ENCODE results near the gene GAREM2. TPM values are rescaled to one million over a fixed set of nuclear protein-coding genes. Genes with fewer than 3 reads are reported as not detected.

Gene GAREM2
- total RNA-seq, 1 donor from 2014 or later: 4.4 TPM

DNA sequence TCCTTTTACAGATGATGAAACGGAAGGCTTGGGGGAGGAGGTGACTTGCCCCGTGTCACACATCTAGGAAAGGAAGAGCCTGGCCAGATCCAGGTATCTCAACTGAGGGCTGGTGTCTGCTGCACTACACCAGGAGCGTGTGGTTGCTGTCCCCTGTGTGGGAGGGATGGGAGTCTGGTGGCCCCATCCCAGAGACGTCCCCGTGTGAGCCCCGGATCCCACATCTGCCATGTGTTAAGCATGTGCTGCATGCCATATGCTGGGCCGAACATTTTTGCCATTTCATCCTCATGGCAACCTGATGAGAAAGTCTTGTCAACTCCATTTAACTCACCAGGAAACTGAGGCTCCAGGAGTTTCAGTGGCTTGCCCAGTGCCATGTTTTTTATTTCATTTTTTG, 4.2 kb downstream of the GAREM2 start:
- H3K4me3 ChIP-seq: no peak overlapping the region
- H3K36me3 ChIP-seq: no peaks in the 10 kb centered on the region
- intact Hi-C loops (cut with DNase I): no loop called here
- no peaks in the 10 kb centered on the region for H3K9me3 ChIP-seq
- peaks cover 26% of the 10 kb centered on the region for H3K4me1 ChIP-seq
- H3K27me3 ChIP-seq: peaks cover 10% of the 10 kb centered on the region
- H3K27ac ChIP-seq: no peak overlapping the region
- TF ChIP-seq POLR2A (IDR thresholded peaks at IDR 0.05): no peak
- TF ChIP-seq, protein P1, sequence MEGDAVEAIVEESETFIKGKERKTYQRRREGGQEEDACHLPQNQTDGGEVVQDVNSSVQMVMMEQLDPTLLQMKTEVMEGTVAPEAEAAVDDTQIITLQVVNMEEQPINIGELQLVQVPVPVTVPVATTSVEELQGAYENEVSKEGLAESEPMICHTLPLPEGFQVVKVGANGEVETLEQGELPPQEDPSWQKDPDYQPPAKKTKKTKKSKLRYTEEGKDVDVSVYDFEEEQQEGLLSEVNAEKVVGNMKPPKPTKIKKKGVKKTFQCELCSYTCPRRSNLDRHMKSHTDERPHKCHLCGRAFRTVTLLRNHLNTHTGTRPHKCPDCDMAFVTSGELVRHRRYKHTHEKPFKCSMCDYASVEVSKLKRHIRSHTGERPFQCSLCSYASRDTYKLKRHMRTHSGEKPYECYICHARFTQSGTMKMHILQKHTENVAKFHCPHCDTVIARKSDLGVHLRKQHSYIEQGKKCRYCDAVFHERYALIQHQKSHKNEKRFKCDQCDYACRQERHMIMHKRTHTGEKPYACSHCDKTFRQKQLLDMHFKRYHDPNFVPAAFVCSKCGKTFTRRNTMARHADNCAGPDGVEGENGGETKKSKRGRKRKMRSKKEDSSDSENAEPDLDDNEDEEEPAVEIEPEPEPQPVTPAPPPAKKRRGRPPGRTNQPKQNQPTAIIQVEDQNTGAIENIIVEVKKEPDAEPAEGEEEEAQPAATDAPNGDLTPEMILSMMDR (IDR thresholded peaks at IDR 0.05): no peak
- no peak for TF ChIP-seq POLR2AphosphoS5 (IDR thresholded peaks at IDR 0.05; ENCODE audit: insufficient read depth in 1 of 2, low read depth in 1 of 2)
- DNase-seq (ENCODE audit: extremely low spot score in 2 of 2): no peak

DNA sequence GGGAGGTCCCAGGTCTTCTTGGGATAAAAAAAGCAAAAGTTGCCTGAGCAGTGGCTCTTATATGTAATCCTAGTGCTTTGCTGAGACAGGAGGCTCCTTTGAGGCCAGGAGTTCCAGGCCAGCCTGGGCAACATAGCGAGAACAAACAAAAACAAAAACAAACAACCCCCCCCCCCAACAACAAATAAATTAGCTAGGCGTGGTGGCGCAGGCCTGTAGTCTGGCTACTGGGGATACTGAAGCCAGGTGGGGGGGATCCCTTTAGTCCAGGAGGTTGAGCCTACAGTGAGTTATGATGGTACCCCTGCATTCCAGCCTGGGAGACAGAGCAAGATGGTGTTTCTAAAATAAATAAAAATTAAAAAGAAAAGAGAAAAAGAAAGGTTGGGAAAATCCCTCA, 5.4 kb downstream of the GAREM2 start:
- DNase-seq (ENCODE audit: extremely low spot score in 2 of 2): no peak
- TF ChIP-seq, protein P1 (IDR thresholded peaks at IDR 0.05): no peak
- TF ChIP-seq POLR2AphosphoS5 (IDR thresholded peaks at IDR 0.05; ENCODE audit: insufficient read depth in 1 of 2, low read depth in 1 of 2) (no peak), POLR2A (IDR thresholded peaks at IDR 0.05) (no peak)
- H3K4me3 ChIP-seq: peak overlapping the region; percentile 37 to 55
- peaks cover 10% of the 10 kb centered on the region for H3K27me3 ChIP-seq
- peaks cover 24% of the 10 kb centered on the region for H3K4me1 ChIP-seq
- no peaks in the 10 kb centered on the region for H3K9me3 ChIP-seq
- no peaks in the 10 kb centered on the region for H3K36me3 ChIP-seq
- H3K27ac ChIP-seq: no peak overlapping the region
- intact Hi-C loops (cut with DNase I): no loop called here

DNA sequence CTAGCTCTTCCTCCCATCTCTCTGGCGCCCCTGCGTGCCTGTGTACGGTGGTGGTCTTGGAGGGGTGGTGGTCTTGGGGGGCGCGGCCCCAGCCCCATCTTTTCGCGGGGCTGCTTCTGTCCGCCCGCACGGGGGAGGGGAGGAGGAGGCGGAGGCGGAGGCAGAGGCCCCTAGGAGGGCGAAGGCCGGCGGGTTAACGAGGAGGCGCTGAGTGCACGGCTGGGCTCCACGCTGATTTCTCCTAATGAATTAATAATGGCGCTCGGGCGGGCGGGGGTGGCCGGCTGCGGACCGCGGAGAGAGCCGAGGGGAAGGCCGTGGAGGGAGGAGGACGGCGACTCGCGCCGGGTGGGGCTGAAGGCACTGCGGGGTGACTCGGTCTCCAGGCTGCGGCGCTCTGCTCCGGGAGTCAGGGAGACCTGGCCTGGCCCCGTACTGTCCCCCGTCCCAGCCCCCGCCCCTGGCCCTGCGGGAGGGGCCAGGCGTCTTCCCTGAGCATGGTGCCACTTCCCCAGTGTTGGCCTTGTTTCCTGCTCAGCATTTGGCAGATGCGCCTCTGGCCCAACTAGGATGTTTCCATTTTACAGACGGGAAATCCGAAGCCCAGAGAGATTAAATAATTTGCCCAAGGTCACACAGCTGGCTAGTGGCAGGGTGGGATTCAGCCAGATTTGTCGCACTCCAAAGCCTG, 6.0 kb downstream of the GAREM2 start:
- H3K27ac ChIP-seq: no peak overlapping the region
- no peak for DNase-seq (ENCODE audit: extremely low spot score in 2 of 2)

GRCh38 chr2:26179446-26179913, 6.6 kb downstream of the GAREM2 start:
- H3K4me3 ChIP-seq: peak overlapping the region; percentile 37 to 55
- intact Hi-C loops (cut with DNase I): no loop called here
- DNase-seq (ENCODE audit: extremely low spot score in 2 of 2): no peak

More for the DNA sequence above, 6.0 kb downstream of the GAREM2 start:
- H3K9me3 ChIP-seq: no peaks in the 10 kb centered on the region
- intact Hi-C loops (cut with DNase I): no loop called here
- TF ChIP-seq, protein P1 (IDR thresholded peaks at IDR 0.05): no peak
- TF ChIP-seq POLR2A (IDR thresholded peaks at IDR 0.05): no peak
- no peak for TF ChIP-seq POLR2AphosphoS5 (IDR thresholded peaks at IDR 0.05; ENCODE audit: insufficient read depth in 1 of 2, low read depth in 1 of 2)
- H3K4me1 ChIP-seq: peaks cover 18% of the 10 kb centered on the region
- peaks cover 6% of the 10 kb centered on the region for H3K27me3 ChIP-seq
- peak overlapping the region; percentile 37 to 55 for H3K4me3 ChIP-seq
- no peaks in the 10 kb centered on the region for H3K36me3 ChIP-seq

More at GRCh38 chr2:26179446-26179913, 6.6 kb downstream of the GAREM2 start:
- H3K36me3 ChIP-seq: no peaks in the 10 kb centered on the region
- H3K27me3 ChIP-seq: peaks cover under 1% of the 10 kb centered on the region
- no peak overlapping the region for H3K27ac ChIP-seq
- peaks cover 16% of the 10 kb centered on the region for H3K4me1 ChIP-seq
- no peaks in the 10 kb centered on the region for H3K9me3 ChIP-seq
- TF ChIP-seq POLR2A (IDR thresholded peaks at IDR 0.05): no peak
- TF ChIP-seq POLR2AphosphoS5 (IDR thresholded peaks at IDR 0.05; ENCODE audit: insufficient read depth in 1 of 2, low read depth in 1 of 2): no peak
- TF ChIP-seq, protein P1 (IDR thresholded peaks at IDR 0.05): no peak
